H1 (cell line): ENCODE data around the gene HOTAIR. TPM values are rescaled to one million over a fixed set of nuclear protein-coding genes. Genes with fewer than 3 reads are reported as not detected.

ENCODE experiments used
- CTCF ChIA-PET: fragments of 300-600 bp; sonication (Branson Sonifier 250); formaldehyde crosslinking; loops from one replicate; lab custom pipeline; 2021; ENCODE audit not compliant: partially characterized antibody; lab: Charles Lee
- POLR2A ChIA-PET: fragments of 300-600 bp; sonication (Branson Sonifier 250); formaldehyde crosslinking; loops from one replicate; lab custom pipeline; 2021; ENCODE audit warnings: inconsistent platforms; ENCODE audit not compliant: partially characterized antibody; lab: Charles Lee
- DNase-seq, 2 experiments: peaks; one replicate each; pipeline versions ENCODE4 v3.0.0 to v3.0.0-alpha.2; 2010 to 2022; ENCODE audit warnings: low spot score in 2 of 2, low read depth in 1 of 2, mixed read lengths in 1 of 2
- FAIRE-seq: peaks from 2 replicates; lab custom pipeline; 2011; peaks lifted over from hg19 to GRCh38; lab: Jason Lieb, UNC
- H2AFZ ChIP-seq: 2 replicates; pipeline ENCODE4 v1.8.1; 2012; ENCODE audit warnings: low read length, inconsistent platforms
- H2AK5ac ChIP-seq: 2 replicates; pipeline ENCODE4 v1.6.1; 2013; ENCODE audit warnings: low read depth, low read length
- H2BK120ac ChIP-seq: replicated peaks from 2 replicates; pipeline ENCODE3; 2013; ENCODE audit warnings: low read depth, low read length, inconsistent platforms
- H2BK12ac ChIP-seq: 2 replicates; pipeline ENCODE4 v1.6.1; 2013; ENCODE audit warnings: low read depth, low read length
- H2BK15ac ChIP-seq: 2 replicates; pipeline ENCODE4 v1.6.1; 2013; ENCODE audit warnings: low read length
- H2BK20ac ChIP-seq: 2 replicates; pipeline ENCODE4 v1.6.1; 2013; ENCODE audit warnings: low read length
- H2BK5ac ChIP-seq: 2 replicates; pipeline ENCODE4 v1.6.1; 2013; ENCODE audit warnings: low read depth, low read length
- H3K14ac ChIP-seq: 2 replicates; pipeline ENCODE4 v1.6.1; 2013; ENCODE audit warnings: inconsistent platforms; ENCODE audit not compliant: insufficient read length
- H3K18ac ChIP-seq: 2 replicates; pipeline ENCODE4 v1.6.1; 2013; ENCODE audit warnings: low read length; ENCODE audit errors: extremely low read depth
- H3K23ac ChIP-seq: 2 replicates; pipeline ENCODE4 v1.6.1; 2013; ENCODE audit warnings: inconsistent platforms; ENCODE audit not compliant: insufficient read length
- H3K23me2 ChIP-seq: 2 replicates; pipeline ENCODE4 v1.6.1; 2013; ENCODE audit warnings: low read depth, low read length
- H3K27ac ChIP-seq: 2 replicates; pipeline ENCODE4 v1.6.1; 2011; ENCODE audit warnings: low read depth, low read length, inconsistent platforms
- H3K27me3 ChIP-seq, 4 experiments: replicated peaks in 1 of 4; 1 replicate in 1 of 4; 2 replicates in 3 of 4; pipeline versions ENCODE4 v1.6.1 to v1.8.1; 2011 to 2013; ENCODE audit warnings: low read length in 3 of 4, mild to moderate bottlenecking in 3 of 4, inconsistent platforms in 2 of 4, mixed read lengths in 2 of 4, moderate library complexity in 1 of 4; ENCODE audit not compliant: control insufficient read depth in 3 of 4, insufficient read depth in 3 of 4; ENCODE audit errors: extremely low read depth in 1 of 4
- H3K36me3 ChIP-seq, 4 experiments: 2 replicates each; pipeline versions ENCODE4 v1.6.1 to v1.8.1; 2011 to 2013; ENCODE audit warnings: mild to moderate bottlenecking in 4 of 4, low read length in 3 of 4, moderate library complexity in 2 of 4, control low read depth in 1 of 4, inconsistent platforms in 1 of 4; ENCODE audit not compliant: insufficient read depth in 4 of 4, control insufficient read depth in 2 of 4
- H3K4ac ChIP-seq: replicated peaks from 2 replicates; pipeline ENCODE3; 2013; ENCODE audit warnings: low read length, low read depth, mixed read lengths, inconsistent platforms; ENCODE audit not compliant: insufficient read length
- H3K4me1 ChIP-seq, 4 experiments: replicated peaks in 1 of 4; 1 replicate in 1 of 4; 2 replicates in 3 of 4; pipeline versions ENCODE4 v1.6.1 to v1.8.1; 2011 to 2013; ENCODE audit warnings: low read length in 3 of 4, inconsistent platforms in 2 of 4, mixed read lengths in 1 of 4; ENCODE audit not compliant: insufficient read depth in 4 of 4, control insufficient read depth in 3 of 4
- H3K4me2 ChIP-seq, 2 experiments: 2 replicates each; pipeline versions ENCODE4 v1.6.1 to v1.8.1; 2011 to 2013; ENCODE audit warnings: low read depth in 2 of 2, low read length in 2 of 2, control low read depth in 1 of 2, inconsistent platforms in 1 of 2, mild to moderate bottlenecking in 1 of 2; ENCODE audit not compliant: insufficient read depth in 1 of 2
- H3K4me3 ChIP-seq, 4 experiments: fragments of 200-600, 300-600 bp in 1 of 4; sonication (generic), shearing (Covaris generic), sonication (Bioruptor Twin) in 1 of 4; 2 replicates each; pipeline versions ENCODE4 v1.5.1 to v1.8.1; 2011 to 2016; ENCODE audit warnings: low read length in 4 of 4, low read depth in 3 of 4, control low read depth in 2 of 4, inconsistent platforms in 2 of 4, mild to moderate bottlenecking in 2 of 4, mixed read lengths in 1 of 4, moderate library complexity in 1 of 4; ENCODE audit not compliant: insufficient read depth in 2 of 4; ENCODE audit errors: extremely low read depth in 1 of 4
- H3K56ac ChIP-seq: replicated peaks from 2 replicates; pipeline ENCODE3; 2013; ENCODE audit warnings: low read depth, mild to moderate bottlenecking, mixed read lengths, low read length, inconsistent platforms; ENCODE audit not compliant: insufficient read length
- H3K79me1 ChIP-seq: 2 replicates; pipeline ENCODE4 v1.6.1; 2013; ENCODE audit warnings: low read depth, low read length, control low read depth
- H3K79me2 ChIP-seq, 2 experiments: 2 replicates each; pipeline versions ENCODE4 v1.6.1 to v1.8.1; 2012 to 2013; ENCODE audit warnings: low read length in 2 of 2, mild to moderate bottlenecking in 2 of 2, inconsistent platforms in 1 of 2; ENCODE audit not compliant: insufficient read depth in 2 of 2, control insufficient read depth in 1 of 2
- H3K9ac ChIP-seq, 4 experiments: replicated peaks in 1 of 4; 1 replicate in 1 of 4; 2 replicates in 3 of 4; pipeline versions ENCODE4 v1.6.1 to v1.8.1; 2011 to 2013; ENCODE audit warnings: low read depth in 3 of 4, low read length in 3 of 4, control low read depth in 2 of 4, mild to moderate bottlenecking in 2 of 4, moderate library complexity in 2 of 4, inconsistent platforms in 1 of 4; ENCODE audit errors: extremely low read depth in 1 of 4
- H3K9me3 ChIP-seq, 2 experiments: 2 replicates each; pipeline versions ENCODE4 v1.6.1 to v1.8.1; 2012 to 2013; ENCODE audit warnings: mild to moderate bottlenecking in 2 of 2, moderate library complexity in 2 of 2, control low read depth in 1 of 2, inconsistent platforms in 1 of 2, low read depth in 1 of 2, low read length in 1 of 2, mixed read lengths in 1 of 2; ENCODE audit not compliant: insufficient read depth in 2 of 2
- H4K20me1 ChIP-seq, 2 experiments: replicated peaks in 1 of 2; 2 replicates each; pipeline versions ENCODE3 to v1.8.1; 2011 to 2013; ENCODE audit warnings: inconsistent platforms in 2 of 2, low read length in 2 of 2, mild to moderate bottlenecking in 1 of 2; ENCODE audit not compliant: insufficient read depth in 2 of 2, control insufficient read depth in 1 of 2
- H4K5ac ChIP-seq: 2 replicates; pipeline ENCODE4 v1.6.1; 2013; ENCODE audit warnings: low read length, low read depth, mixed read lengths, inconsistent platforms; ENCODE audit not compliant: insufficient read length
- H4K8ac ChIP-seq: 2 replicates; pipeline ENCODE4 v1.8.0; 2013; ENCODE audit warnings: mild to moderate bottlenecking, moderate library complexity, low read length, inconsistent platforms; ENCODE audit not compliant: insufficient read depth; ENCODE audit errors: extremely low read depth
- H4K91ac ChIP-seq: replicated peaks from 2 replicates; pipeline ENCODE3; 2013; ENCODE audit warnings: low read length, mixed read lengths, inconsistent platforms; ENCODE audit not compliant: insufficient read length
- CHD1 ChIP-seq: IDR thresholded peaks from 2 replicates; pipeline ENCODE4 v1.6.1; 2012; ENCODE audit warnings: low read depth, low read length, improper control_type of control experiment
- KDM5A ChIP-seq: fragments of 200-600 bp; IDR thresholded peaks from 2 replicates; pipeline ENCODE4 v1.7.1; 2012; ENCODE audit warnings: mild to moderate bottlenecking, low read length, inconsistent platforms, mixed read lengths
- NANOG ChIP-seq: IDR thresholded peaks from 2 replicates; pipeline ENCODE4 v1.6.1; 2011; ENCODE audit warnings: low read length, low read depth, mild to moderate bottlenecking, inconsistent platforms; ENCODE audit not compliant: insufficient read depth, poor library complexity, severe bottlenecking
- SUZ12 ChIP-seq: fragments of 200-600 bp; sonication (generic); IDR thresholded peaks from 2 replicates; pipeline ENCODE4 v1.6.1; 2012; ENCODE audit warnings: mild to moderate bottlenecking, inconsistent platforms, low read length, moderate library complexity, mixed read lengths
- WGBS, 2 experiments: shearing (Covaris generic) in 1 of 2; methylation state at CpG; one replicate each; pipeline versions ENCODE4 v1.1.6 to v1.1.7; 2013 to 2015; ENCODE audit warnings: low lambda C conversion rate in 2 of 2, mixed read lengths in 2 of 2, inconsistent platforms in 1 of 2, low coverage in 1 of 2, missing lambda C conversion rate in 1 of 2; ENCODE audit not compliant: insufficient replicate concordance in 2 of 2, insufficient coverage in 1 of 2, insufficient read length in 1 of 2; ENCODE audit errors: extremely low coverage in 1 of 2, missing lambda C conversion rate in 1 of 2; 5-methylcytosine and 5-hydroxymethylcytosine counted together
- polyA plus RNA-seq, 7 experiments: library from polyadenylated mRNA; depleted of rRNA in 3 of 7; stranded (reverse) in 5 of 7; unstranded in 2 of 7; fragments of >200 nt in 5 of 7; fragments of 200-250 nt in 2 of 7; gene quantifications; 1 replicate in 5 of 7; 2 replicates in 1 of 7; 4 replicates in 1 of 7; pipeline versions ENCODE4 v1.2.1 to v1.2.3, GENCODE V29; 2011 to 2013; ENCODE audit warnings: missing spikeins in 2 of 7, mixed read lengths in 2 of 7
- total RNA-seq: library from RNA; stranded (reverse); fragmentation: NEBNext Ultra II Directional; extraction: Animal tissue kit (Norgen Biotek cat#: 25700); gene quantifications from 2 replicates; pipeline ENCODE4 v1.2.1, GENCODE V29; 2021

Gene HOTAIR
- total and polyA plus RNA-seq, 2 of the 8 experiments (the other 6 are each of a cell fraction or from before 2014, with no cell fraction given), result not detected

- H3K23ac ChIP-seq, result no peak overlapping the region
- no peak overlapping the region for H4K91ac ChIP-seq
- H2BK12ac ChIP-seq, result no peak overlapping the region
- H4K20me1 ChIP-seq, result peaks cover 11 to 26% of the 10 kb centered on the region in 2 experiments
- TF ChIP-seq CHD1 (no peak), NANOG (no peak), KDM5A (no peak), SUZ12 (peak; percentile 7)
- no peak overlapping the region for H3K56ac ChIP-seq
- H3K4ac ChIP-seq, result no peak overlapping the region
- no peak overlapping the region for H2AFZ ChIP-seq
- DNase-seq (no peak), FAIRE-seq (no peak)
- H3K4me3 ChIP-seq, result no peak overlapping the region
- H3K9me3 ChIP-seq, result no peaks in the 10 kb centered on the region
- no peak overlapping the region for H2BK15ac ChIP-seq
- no peak overlapping the region for H3K9ac ChIP-seq
- no peak overlapping the region; a peak in 1 of 4 replicates for H3K4me2 ChIP-seq
- H3K4me1 ChIP-seq, result peaks cover 0 to 8% (median 2%) of the 10 kb centered on the region in 4 experiments; a peak in 4 of 7 replicates
- H3K79me2 ChIP-seq, result no peaks in the 10 kb centered on the region
- H2BK120ac ChIP-seq, result no peak overlapping the region
- no peak overlapping the region for H3K18ac ChIP-seq
- H4K5ac ChIP-seq, result no peak overlapping the region
- H3K36me3 ChIP-seq, result peaks cover 0 to 11% (median 0%) of the 10 kb centered on the region in 4 experiments; a peak in 1 of 8 replicates
- H2BK20ac ChIP-seq, result no peak overlapping the region
- ChIA-PET POLR2A (interaction anchor here (1.4 kb wide), 1 partner anchor 11 kb away, joined by 6 read pairs; no protein-coding TSS in a partner anchor), CTCF (interaction anchor here (0.5 to 11.3 kb wide), 11 partner anchors 11 to 571 kb away, joined by 3 to 172 read pairs (median 7); partner anchors contain the start of genes HOXC10, HOXC5 and HOXC6)
- H3K23me2 ChIP-seq, result peaks cover 2% of the 10 kb centered on the region; the same call in 1 of the 2 replicates
- H3K79me1 ChIP-seq, result no peaks in the 10 kb centered on the region
- H3K14ac ChIP-seq, result no peak overlapping the region
- no peak overlapping the region for H2BK5ac ChIP-seq
- peaks cover 98 to 100% (median 100%) of the 10 kb centered on the region in 4 experiments for H3K27me3 ChIP-seq
- no peak overlapping the region for H4K8ac ChIP-seq
- no peak overlapping the region for H2AK5ac ChIP-seq
- H3K27ac ChIP-seq, result no peak overlapping the region
- 14% methylated on average over 8 of the region's 8 CpGs; no CpG with 5 or more reads in 1 of the 2 experiments for WGBS, 2 experiments
Measured at GRCh38 chr12:54001283-54002187, 26.8 kb upstream of the HOTAIR start.
